Uterus (tissue), 2 donors: ENCODE data around the gene HOXA13.

Source experiments
- POLR2A ChIP-seq, 2 donors: fragments of 450-650 bp; IDR thresholded peaks; one replicate each; pipeline ENCODE4 v1.6.1; 2016; ENCODE audit warnings: antibody characterized with exemption in 2 of 2, mild to moderate bottlenecking in 1 of 2, moderate library complexity in 1 of 2
- TF ChIP-seq, protein P1 (sequence below), 4 experiments: fragments of 200-600 bp in 2 of 4; fragments of 450-650 bp in 2 of 4; sonication (generic) in 2 of 4; IDR thresholded peaks; one replicate each; pipeline ENCODE4 v1.5.1; 2016 to 2019; ENCODE audit warnings: antibody characterized with exemption in 4 of 4, mild to moderate bottlenecking in 2 of 4, moderate library complexity in 1 of 4

GRCh38 chr7:27204851-27205322 lies 5.0 kb upstream of the HOXA13 start:
- TF ChIP-seq, protein P1, sequence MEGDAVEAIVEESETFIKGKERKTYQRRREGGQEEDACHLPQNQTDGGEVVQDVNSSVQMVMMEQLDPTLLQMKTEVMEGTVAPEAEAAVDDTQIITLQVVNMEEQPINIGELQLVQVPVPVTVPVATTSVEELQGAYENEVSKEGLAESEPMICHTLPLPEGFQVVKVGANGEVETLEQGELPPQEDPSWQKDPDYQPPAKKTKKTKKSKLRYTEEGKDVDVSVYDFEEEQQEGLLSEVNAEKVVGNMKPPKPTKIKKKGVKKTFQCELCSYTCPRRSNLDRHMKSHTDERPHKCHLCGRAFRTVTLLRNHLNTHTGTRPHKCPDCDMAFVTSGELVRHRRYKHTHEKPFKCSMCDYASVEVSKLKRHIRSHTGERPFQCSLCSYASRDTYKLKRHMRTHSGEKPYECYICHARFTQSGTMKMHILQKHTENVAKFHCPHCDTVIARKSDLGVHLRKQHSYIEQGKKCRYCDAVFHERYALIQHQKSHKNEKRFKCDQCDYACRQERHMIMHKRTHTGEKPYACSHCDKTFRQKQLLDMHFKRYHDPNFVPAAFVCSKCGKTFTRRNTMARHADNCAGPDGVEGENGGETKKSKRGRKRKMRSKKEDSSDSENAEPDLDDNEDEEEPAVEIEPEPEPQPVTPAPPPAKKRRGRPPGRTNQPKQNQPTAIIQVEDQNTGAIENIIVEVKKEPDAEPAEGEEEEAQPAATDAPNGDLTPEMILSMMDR (IDR thresholded peaks at IDR 0.05), result no peak
- no peak for TF ChIP-seq POLR2A (IDR thresholded peaks at IDR 0.05)
